Liver (tissue), 9 donors: ENCODE data around the gene HAAO. TPM values are rescaled to one million over a fixed set of nuclear protein-coding genes. Genes with fewer than 3 reads are reported as not detected.

Source experiments
- DNase-seq: peaks from one replicate; pipeline ENCODE4 v3.0.0-alpha.2; 2017; ENCODE audit warnings: low spot score
- H3K27ac ChIP-seq, 2 donors: one replicate each; pipeline ENCODE4 v1.7.0; 2013; ENCODE audit warnings: inconsistent platforms in 2 of 2, low read length in 2 of 2, control low read depth in 1 of 2, low read depth in 1 of 2, mild to moderate bottlenecking in 1 of 2
- H3K27me3 ChIP-seq, 4 donors: one replicate each; pipeline versions ENCODE4 v1.6.1 to v1.7.0; 2013; ENCODE audit warnings: low read length in 3 of 4, inconsistent platforms in 1 of 4, mild to moderate bottlenecking in 1 of 4, moderate library complexity in 1 of 4; ENCODE audit not compliant: control insufficient read depth in 4 of 4, insufficient read depth in 4 of 4
- H3K36me3 ChIP-seq, 4 donors: one replicate each; pipeline versions ENCODE4 v1.6.1 to v1.7.0; 2013; ENCODE audit warnings: low read length in 3 of 4, mild to moderate bottlenecking in 3 of 4, low read depth in 1 of 4, moderate library complexity in 1 of 4; ENCODE audit not compliant: control insufficient read depth in 4 of 4, insufficient read depth in 3 of 4
- H3K4me1 ChIP-seq, 4 donors: one replicate each; pipeline versions ENCODE4 v1.6.1 to v1.7.0; 2013; ENCODE audit warnings: low read length in 3 of 4, mild to moderate bottlenecking in 3 of 4, moderate library complexity in 1 of 4; ENCODE audit not compliant: control insufficient read depth in 4 of 4, insufficient read depth in 4 of 4
- H3K4me3 ChIP-seq, 3 donors: one replicate each; pipeline versions ENCODE4 v1.6.1 to v1.7.0; 2013; ENCODE audit warnings: low read length in 3 of 3, control low read depth in 1 of 3, low read depth in 1 of 3, mild to moderate bottlenecking in 1 of 3
- H3K9ac ChIP-seq, 2 donors: one replicate each; pipeline ENCODE4 v1.7.0; 2013; ENCODE audit warnings: low read length in 2 of 2, mild to moderate bottlenecking in 2 of 2, moderate library complexity in 2 of 2, control low read depth in 1 of 2, low read depth in 1 of 2
- H3K9me3 ChIP-seq, 4 donors: one replicate each; pipeline versions ENCODE4 v1.6.1 to v1.7.0; 2013; ENCODE audit warnings: low read length in 3 of 4; ENCODE audit not compliant: control insufficient read depth in 4 of 4
- ATF3 ChIP-seq: IDR thresholded peaks from 2 replicates; pipeline ENCODE4 v1.6.1; 2016; ENCODE audit warnings: antibody characterized with exemption
- EGR1 ChIP-seq, 2 donors: IDR thresholded peaks; 2 replicates each; pipeline ENCODE4 v1.6.1; 2016 to 2018; ENCODE audit warnings: antibody characterized with exemption in 2 of 2, low read depth in 2 of 2
- FOXA1 ChIP-seq: IDR thresholded peaks from 2 replicates; pipeline ENCODE4 v1.6.1; 2016; ENCODE audit warnings: antibody characterized with exemption
- FOXA2 ChIP-seq: IDR thresholded peaks from 2 replicates; pipeline ENCODE4 v1.6.1; 2016; ENCODE audit warnings: antibody characterized with exemption
- GABPA ChIP-seq, 2 donors: IDR thresholded peaks in 1 of 2; conservative IDR thresholded peaks in 1 of 2; 2 replicates each; pipeline ENCODE4 v1.6.1; 2016; ENCODE audit warnings: antibody characterized with exemption in 2 of 2, mild to moderate bottlenecking in 1 of 2, moderate library complexity in 1 of 2
- HNF4A ChIP-seq, 2 donors: conservative IDR thresholded peaks; 2 replicates each; pipeline ENCODE4 v1.6.1; 2016; ENCODE audit warnings: antibody characterized with exemption in 2 of 2, mild to moderate bottlenecking in 2 of 2
- JUND ChIP-seq, 2 donors: IDR thresholded peaks; 2 replicates each; pipeline ENCODE4 v1.6.1; 2016; ENCODE audit warnings: antibody characterized with exemption in 2 of 2
- MAX ChIP-seq: IDR thresholded peaks from 2 replicates; pipeline ENCODE4 v1.6.1; 2016; ENCODE audit warnings: antibody characterized with exemption
- NR2F2 ChIP-seq: IDR thresholded peaks from 2 replicates; pipeline ENCODE4 v1.6.1; 2016; ENCODE audit warnings: antibody characterized with exemption
- RAD21 ChIP-seq, 2 donors: IDR thresholded peaks; 2 replicates each; pipeline ENCODE4 v1.6.1; 2016; ENCODE audit warnings: antibody characterized with exemption in 2 of 2, mild to moderate bottlenecking in 2 of 2
- SP1 ChIP-seq: IDR thresholded peaks from 2 replicates; pipeline ENCODE4 v1.6.1; 2018; ENCODE audit warnings: antibody characterized with exemption, mild to moderate bottlenecking
- TAF1 ChIP-seq: conservative IDR thresholded peaks from 2 replicates; pipeline ENCODE4 v1.6.1; 2016; ENCODE audit warnings: antibody characterized with exemption, mild to moderate bottlenecking
- YY1 ChIP-seq: IDR thresholded peaks from 2 replicates; pipeline ENCODE4 v1.6.1; 2016; ENCODE audit warnings: antibody characterized with exemption, mild to moderate bottlenecking
- WGBS: extraction: QIAGEN DNeasy Blood & Tissue Kit; methylation state at CpG from one replicate; pipeline ENCODE4 v1.1.7; 2013; 5-methylcytosine and 5-hydroxymethylcytosine counted together
- polyA plus RNA-seq, 2 donors: library from polyadenylated mRNA; stranded (reverse) in 1 of 2; unstranded in 1 of 2; fragments of 200-250 nt in 1 of 2; fragments of >200 nt in 1 of 2; fragmentation: Nextera tagmentation in 1 of 2; extraction: Ambion mirVana in 1 of 2; gene quantifications; one replicate each; pipeline versions ENCODE4 v1.2.1 to v1.2.3, GENCODE V29; 2013 to 2015
- total RNA-seq, 2 donors: library from RNA; depleted of rRNA; stranded (reverse); fragments of >200 nt; gene quantifications; one replicate each; pipeline ENCODE4 v1.2.3, GENCODE V29; 2014
- TF ChIP-seq, protein P1 (sequence below): IDR thresholded peaks from 2 replicates; pipeline ENCODE4 v1.6.1; 2016; ENCODE audit warnings: antibody characterized with exemption, mild to moderate bottlenecking
- TF ChIP-seq, protein P2 (sequence below): fragments of 150-350 bp; IDR thresholded peaks from 2 replicates; pipeline ENCODE4 v1.5.1; 2017; ENCODE audit warnings: improper control_type of control experiment, low read depth, low read length; ENCODE audit not compliant: missing input control
- donor health status: healthy.
- donor health status: healthy.
- donor health status: healthy.
- donor health status: healthy.
- donor health status: healthy.

The HAAO gene
- total and polyA plus RNA-seq, 4 donors = 17.4 to 140 (median 130) TPM

GRCh38 chr2:42815726-42816125 lies 23.3 kb upstream of the HAAO start (continued):
- TF ChIP-seq GABPA (IDR thresholded peaks at IDR 0.05 in 1 of 2, conservative IDR thresholded peaks at IDR 0.05 in 1 of 2) (no peak), RAD21 (IDR thresholded peaks at IDR 0.05) (no peak), FOXA2 (no peak), MAX (no peak), ATF3 (no peak), TAF1 (no peak)

DNA sequence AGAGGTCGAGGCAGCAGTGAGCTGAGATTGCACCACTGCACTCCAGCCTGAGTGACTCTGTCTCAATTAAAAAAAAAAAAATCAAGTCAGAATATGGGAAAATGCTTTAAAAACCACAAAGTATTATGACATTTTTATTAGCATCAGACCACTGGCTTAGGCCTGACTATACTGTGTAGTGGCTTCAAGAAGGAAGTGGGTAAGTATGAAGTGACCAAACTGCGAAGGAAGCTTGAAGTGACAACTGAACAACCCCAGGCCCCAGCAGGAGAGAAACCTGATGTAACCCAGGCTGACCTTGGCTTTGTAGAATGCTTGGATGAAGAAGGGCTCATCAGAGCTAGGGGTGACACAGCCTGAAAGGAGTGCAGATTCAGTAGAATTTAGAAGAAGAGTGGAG lies 21.4 kb upstream of the HAAO start:
- no peak overlapping the region for H3K4me3 ChIP-seq
- no peaks in the 10 kb centered on the region for H3K27me3 ChIP-seq
- no peak overlapping the region for H3K27ac ChIP-seq
- peaks cover 0 to 14% (median 8%) of the 10 kb centered on the region in 4 donors for H3K4me1 ChIP-seq
- no peaks in the 10 kb centered on the region for H3K36me3 ChIP-seq
- H3K9me3 ChIP-seq = no peaks in the 10 kb centered on the region
- WGBS = 91% methylated on average over 2 of the region's 2 CpGs
- H3K9ac ChIP-seq = no peak overlapping the region
- no peak for DNase-seq
- no peak for TF ChIP-seq ATF3
- TF ChIP-seq YY1 = no peak
- TF ChIP-seq NR2F2 = no peak
- TF ChIP-seq SP1 = no peak
- no peak for TF ChIP-seq RAD21 (IDR thresholded peaks at IDR 0.05)
- no peak for TF ChIP-seq HNF4A (conservative IDR thresholded peaks at IDR 0.05)
- no peak for TF ChIP-seq MAX
- no peak for TF ChIP-seq JUND (IDR thresholded peaks at IDR 0.05)
- no peak for TF ChIP-seq EGR1 (IDR thresholded peaks at IDR 0.05; ENCODE audit: low read depth in 2 of 2)
- TF ChIP-seq, protein P1, sequence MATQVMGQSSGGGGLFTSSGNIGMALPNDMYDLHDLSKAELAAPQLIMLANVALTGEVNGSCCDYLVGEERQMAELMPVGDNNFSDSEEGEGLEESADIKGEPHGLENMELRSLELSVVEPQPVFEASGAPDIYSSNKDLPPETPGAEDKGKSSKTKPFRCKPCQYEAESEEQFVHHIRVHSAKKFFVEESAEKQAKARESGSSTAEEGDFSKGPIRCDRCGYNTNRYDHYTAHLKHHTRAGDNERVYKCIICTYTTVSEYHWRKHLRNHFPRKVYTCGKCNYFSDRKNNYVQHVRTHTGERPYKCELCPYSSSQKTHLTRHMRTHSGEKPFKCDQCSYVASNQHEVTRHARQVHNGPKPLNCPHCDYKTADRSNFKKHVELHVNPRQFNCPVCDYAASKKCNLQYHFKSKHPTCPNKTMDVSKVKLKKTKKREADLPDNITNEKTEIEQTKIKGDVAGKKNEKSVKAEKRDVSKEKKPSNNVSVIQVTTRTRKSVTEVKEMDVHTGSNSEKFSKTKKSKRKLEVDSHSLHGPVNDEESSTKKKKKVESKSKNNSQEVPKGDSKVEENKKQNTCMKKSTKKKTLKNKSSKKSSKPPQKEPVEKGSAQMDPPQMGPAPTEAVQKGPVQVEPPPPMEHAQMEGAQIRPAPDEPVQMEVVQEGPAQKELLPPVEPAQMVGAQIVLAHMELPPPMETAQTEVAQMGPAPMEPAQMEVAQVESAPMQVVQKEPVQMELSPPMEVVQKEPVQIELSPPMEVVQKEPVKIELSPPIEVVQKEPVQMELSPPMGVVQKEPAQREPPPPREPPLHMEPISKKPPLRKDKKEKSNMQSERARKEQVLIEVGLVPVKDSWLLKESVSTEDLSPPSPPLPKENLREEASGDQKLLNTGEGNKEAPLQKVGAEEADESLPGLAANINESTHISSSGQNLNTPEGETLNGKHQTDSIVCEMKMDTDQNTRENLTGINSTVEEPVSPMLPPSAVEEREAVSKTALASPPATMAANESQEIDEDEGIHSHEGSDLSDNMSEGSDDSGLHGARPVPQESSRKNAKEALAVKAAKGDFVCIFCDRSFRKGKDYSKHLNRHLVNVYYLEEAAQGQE = no peak
- TF ChIP-seq, protein P2, sequence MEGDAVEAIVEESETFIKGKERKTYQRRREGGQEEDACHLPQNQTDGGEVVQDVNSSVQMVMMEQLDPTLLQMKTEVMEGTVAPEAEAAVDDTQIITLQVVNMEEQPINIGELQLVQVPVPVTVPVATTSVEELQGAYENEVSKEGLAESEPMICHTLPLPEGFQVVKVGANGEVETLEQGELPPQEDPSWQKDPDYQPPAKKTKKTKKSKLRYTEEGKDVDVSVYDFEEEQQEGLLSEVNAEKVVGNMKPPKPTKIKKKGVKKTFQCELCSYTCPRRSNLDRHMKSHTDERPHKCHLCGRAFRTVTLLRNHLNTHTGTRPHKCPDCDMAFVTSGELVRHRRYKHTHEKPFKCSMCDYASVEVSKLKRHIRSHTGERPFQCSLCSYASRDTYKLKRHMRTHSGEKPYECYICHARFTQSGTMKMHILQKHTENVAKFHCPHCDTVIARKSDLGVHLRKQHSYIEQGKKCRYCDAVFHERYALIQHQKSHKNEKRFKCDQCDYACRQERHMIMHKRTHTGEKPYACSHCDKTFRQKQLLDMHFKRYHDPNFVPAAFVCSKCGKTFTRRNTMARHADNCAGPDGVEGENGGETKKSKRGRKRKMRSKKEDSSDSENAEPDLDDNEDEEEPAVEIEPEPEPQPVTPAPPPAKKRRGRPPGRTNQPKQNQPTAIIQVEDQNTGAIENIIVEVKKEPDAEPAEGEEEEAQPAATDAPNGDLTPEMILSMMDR = no peak
- TF ChIP-seq TAF1 = no peak
- TF ChIP-seq FOXA1 = no peak
